GM12875 (cell line): ENCODE measurements around the gene RAB40B.

Source experiments
- H3K4me3 ChIP-seq: one replicate; pipeline ENCODE4 v1.5.1; 2011; ENCODE audit warnings: low read depth, low read length, control low read depth
- CTCF ChIP-seq: IDR thresholded peaks from 2 replicates; pipeline ENCODE4 v1.5.1; 2011; ENCODE audit warnings: low read depth, mild to moderate bottlenecking, control low read depth, inconsistent platforms, low read length, moderate library complexity, borderline replicate concordance; ENCODE audit not compliant: insufficient read depth

RAB40B gene

GRCh38 chr17:82693168-82693867 is 5.2 kb downstream of the RAB40B start:
- no peak for TF ChIP-seq CTCF
- no peak overlapping the region for H3K4me3 ChIP-seq

GRCh38 chr17:82692268-82692667 is 6.2 kb downstream of the RAB40B start:
- H3K4me3 ChIP-seq, result no peak overlapping the region

GRCh38 chr17:82691714-82692113 is 6.8 kb downstream of the RAB40B start:
- H3K4me3 ChIP-seq, result no peak overlapping the region
- TF ChIP-seq CTCF, result no peak

More at GRCh38 chr17:82692268-82692667, 6.2 kb downstream of the RAB40B start:
- no peak for TF ChIP-seq CTCF

- H3K4me3 ChIP-seq, result no peak overlapping the region
These were observed 7.6 kb downstream of the RAB40B start for GRCh38 chr17:82690786-82691489.

GRCh38 chr17:82689077-82689476 is 9.4 kb downstream of the RAB40B start:
- no peak overlapping the region for H3K4me3 ChIP-seq
- TF ChIP-seq CTCF, result no peak

More at GRCh38 chr17:82690786-82691489, 7.6 kb downstream of the RAB40B start:
- no peak for TF ChIP-seq CTCF

- H3K4me3 ChIP-seq, result no peak overlapping the region
- no peak for TF ChIP-seq CTCF
These were observed 10.6 kb downstream of the RAB40B start for GRCh38 chr17:82687871-82688270.

GRCh38 chr17:82687375-82687861 is 11.1 kb downstream of the RAB40B start:
- no peak overlapping the region for H3K4me3 ChIP-seq
- no peak for TF ChIP-seq CTCF
